H1 (cell line): ENCODE measurements around the gene GRP. TPM values are rescaled to one million over a fixed set of nuclear protein-coding genes. Genes with fewer than 3 reads are reported as not detected.

Experiments
- CTCF ChIA-PET: fragments of 300-600 bp; sonication (Branson Sonifier 250); formaldehyde crosslinking; loops from one replicate; lab custom pipeline; 2021; ENCODE audit not compliant: partially characterized antibody; lab: Charles Lee
- POLR2A ChIA-PET: fragments of 300-600 bp; sonication (Branson Sonifier 250); formaldehyde crosslinking; loops from one replicate; lab custom pipeline; 2021; ENCODE audit warnings: inconsistent platforms; ENCODE audit not compliant: partially characterized antibody; lab: Charles Lee
- DNase-seq, 2 experiments: peaks; one replicate each; pipeline versions ENCODE4 v3.0.0 to v3.0.0-alpha.2; 2010 to 2022; ENCODE audit warnings: low spot score in 2 of 2, low read depth in 1 of 2, mixed read lengths in 1 of 2
- FAIRE-seq: peaks from 2 replicates; lab custom pipeline; 2011; peaks lifted over from hg19 to GRCh38; lab: Jason Lieb, UNC
- H2AFZ ChIP-seq: 2 replicates; pipeline ENCODE4 v1.8.1; 2012; ENCODE audit warnings: low read length, inconsistent platforms
- H2AK5ac ChIP-seq: 2 replicates; pipeline ENCODE4 v1.6.1; 2013; ENCODE audit warnings: low read depth, low read length
- H2BK120ac ChIP-seq: replicated peaks from 2 replicates; pipeline ENCODE3; 2013; ENCODE audit warnings: low read depth, low read length, inconsistent platforms
- H2BK12ac ChIP-seq: 2 replicates; pipeline ENCODE4 v1.6.1; 2013; ENCODE audit warnings: low read depth, low read length
- H2BK15ac ChIP-seq: 2 replicates; pipeline ENCODE4 v1.6.1; 2013; ENCODE audit warnings: low read length
- H2BK20ac ChIP-seq: 2 replicates; pipeline ENCODE4 v1.6.1; 2013; ENCODE audit warnings: low read length
- H2BK5ac ChIP-seq: 2 replicates; pipeline ENCODE4 v1.6.1; 2013; ENCODE audit warnings: low read depth, low read length
- H3K14ac ChIP-seq: 2 replicates; pipeline ENCODE4 v1.6.1; 2013; ENCODE audit warnings: inconsistent platforms; ENCODE audit not compliant: insufficient read length
- H3K18ac ChIP-seq: 2 replicates; pipeline ENCODE4 v1.6.1; 2013; ENCODE audit warnings: low read length; ENCODE audit errors: extremely low read depth
- H3K23ac ChIP-seq: 2 replicates; pipeline ENCODE4 v1.6.1; 2013; ENCODE audit warnings: inconsistent platforms; ENCODE audit not compliant: insufficient read length
- H3K23me2 ChIP-seq: 2 replicates; pipeline ENCODE4 v1.6.1; 2013; ENCODE audit warnings: low read depth, low read length
- H3K27ac ChIP-seq: 2 replicates; pipeline ENCODE4 v1.6.1; 2011; ENCODE audit warnings: low read depth, low read length, inconsistent platforms
- H3K27me3 ChIP-seq, 4 experiments: replicated peaks in 1 of 4; 1 replicate in 1 of 4; 2 replicates in 3 of 4; pipeline versions ENCODE4 v1.6.1 to v1.8.1; 2011 to 2013; ENCODE audit warnings: low read length in 3 of 4, mild to moderate bottlenecking in 3 of 4, inconsistent platforms in 2 of 4, mixed read lengths in 2 of 4, moderate library complexity in 1 of 4; ENCODE audit not compliant: control insufficient read depth in 3 of 4, insufficient read depth in 3 of 4; ENCODE audit errors: extremely low read depth in 1 of 4
- H3K36me3 ChIP-seq, 4 experiments: 2 replicates each; pipeline versions ENCODE4 v1.6.1 to v1.8.1; 2011 to 2013; ENCODE audit warnings: mild to moderate bottlenecking in 4 of 4, low read length in 3 of 4, moderate library complexity in 2 of 4, control low read depth in 1 of 4, inconsistent platforms in 1 of 4; ENCODE audit not compliant: insufficient read depth in 4 of 4, control insufficient read depth in 2 of 4
- H3K4ac ChIP-seq: replicated peaks from 2 replicates; pipeline ENCODE3; 2013; ENCODE audit warnings: low read length, low read depth, mixed read lengths, inconsistent platforms; ENCODE audit not compliant: insufficient read length
- H3K4me1 ChIP-seq, 4 experiments: replicated peaks in 1 of 4; 1 replicate in 1 of 4; 2 replicates in 3 of 4; pipeline versions ENCODE4 v1.6.1 to v1.8.1; 2011 to 2013; ENCODE audit warnings: low read length in 3 of 4, inconsistent platforms in 2 of 4, mixed read lengths in 1 of 4; ENCODE audit not compliant: insufficient read depth in 4 of 4, control insufficient read depth in 3 of 4
- H3K4me2 ChIP-seq, 2 experiments: 2 replicates each; pipeline versions ENCODE4 v1.6.1 to v1.8.1; 2011 to 2013; ENCODE audit warnings: low read depth in 2 of 2, low read length in 2 of 2, control low read depth in 1 of 2, inconsistent platforms in 1 of 2, mild to moderate bottlenecking in 1 of 2; ENCODE audit not compliant: insufficient read depth in 1 of 2
- H3K4me3 ChIP-seq, 4 experiments: fragments of 200-600, 300-600 bp in 1 of 4; sonication (generic), shearing (Covaris generic), sonication (Bioruptor Twin) in 1 of 4; 2 replicates each; pipeline versions ENCODE4 v1.5.1 to v1.8.1; 2011 to 2016; ENCODE audit warnings: low read length in 4 of 4, low read depth in 3 of 4, control low read depth in 2 of 4, inconsistent platforms in 2 of 4, mild to moderate bottlenecking in 2 of 4, mixed read lengths in 1 of 4, moderate library complexity in 1 of 4; ENCODE audit not compliant: insufficient read depth in 2 of 4; ENCODE audit errors: extremely low read depth in 1 of 4
- H3K56ac ChIP-seq: replicated peaks from 2 replicates; pipeline ENCODE3; 2013; ENCODE audit warnings: low read depth, mild to moderate bottlenecking, mixed read lengths, low read length, inconsistent platforms; ENCODE audit not compliant: insufficient read length
- H3K79me1 ChIP-seq: 2 replicates; pipeline ENCODE4 v1.6.1; 2013; ENCODE audit warnings: low read depth, low read length, control low read depth
- H3K79me2 ChIP-seq, 2 experiments: 2 replicates each; pipeline versions ENCODE4 v1.6.1 to v1.8.1; 2012 to 2013; ENCODE audit warnings: low read length in 2 of 2, mild to moderate bottlenecking in 2 of 2, inconsistent platforms in 1 of 2; ENCODE audit not compliant: insufficient read depth in 2 of 2, control insufficient read depth in 1 of 2
- H3K9ac ChIP-seq, 4 experiments: replicated peaks in 1 of 4; 1 replicate in 1 of 4; 2 replicates in 3 of 4; pipeline versions ENCODE4 v1.6.1 to v1.8.1; 2011 to 2013; ENCODE audit warnings: low read depth in 3 of 4, low read length in 3 of 4, control low read depth in 2 of 4, mild to moderate bottlenecking in 2 of 4, moderate library complexity in 2 of 4, inconsistent platforms in 1 of 4; ENCODE audit errors: extremely low read depth in 1 of 4
- H3K9me3 ChIP-seq, 2 experiments: 2 replicates each; pipeline versions ENCODE4 v1.6.1 to v1.8.1; 2012 to 2013; ENCODE audit warnings: mild to moderate bottlenecking in 2 of 2, moderate library complexity in 2 of 2, control low read depth in 1 of 2, inconsistent platforms in 1 of 2, low read depth in 1 of 2, low read length in 1 of 2, mixed read lengths in 1 of 2; ENCODE audit not compliant: insufficient read depth in 2 of 2
- H4K20me1 ChIP-seq, 2 experiments: replicated peaks in 1 of 2; 2 replicates each; pipeline versions ENCODE3 to v1.8.1; 2011 to 2013; ENCODE audit warnings: inconsistent platforms in 2 of 2, low read length in 2 of 2, mild to moderate bottlenecking in 1 of 2; ENCODE audit not compliant: insufficient read depth in 2 of 2, control insufficient read depth in 1 of 2
- H4K5ac ChIP-seq: 2 replicates; pipeline ENCODE4 v1.6.1; 2013; ENCODE audit warnings: low read length, low read depth, mixed read lengths, inconsistent platforms; ENCODE audit not compliant: insufficient read length
- H4K8ac ChIP-seq: 2 replicates; pipeline ENCODE4 v1.8.0; 2013; ENCODE audit warnings: mild to moderate bottlenecking, moderate library complexity, low read length, inconsistent platforms; ENCODE audit not compliant: insufficient read depth; ENCODE audit errors: extremely low read depth
- H4K91ac ChIP-seq: replicated peaks from 2 replicates; pipeline ENCODE3; 2013; ENCODE audit warnings: low read length, mixed read lengths, inconsistent platforms; ENCODE audit not compliant: insufficient read length
- CBX5 ChIP-seq: fragments of 300-800, 300-1000 bp; sonication (generic); IDR thresholded peaks from 2 replicates; pipeline ENCODE4 v1.7.1; 2016; ENCODE audit warnings: antibody characterized with exemption, low read length, low read depth
- CHD1 ChIP-seq: IDR thresholded peaks from 2 replicates; pipeline ENCODE4 v1.6.1; 2012; ENCODE audit warnings: low read depth, low read length, improper control_type of control experiment
- CHD2 ChIP-seq: IDR thresholded peaks from 2 replicates; pipeline ENCODE4 v1.6.1; 2012; ENCODE audit warnings: low read length, improper control_type of control experiment
- HDAC2 ChIP-seq, 2 experiments: fragments of 300-600 bp in 1 of 2; sonication (generic) in 1 of 2; IDR thresholded peaks; 2 replicates each; pipeline ENCODE4 v1.6.1; 2011 to 2012; ENCODE audit warnings: low read depth in 2 of 2, low read length in 2 of 2, mild to moderate bottlenecking in 2 of 2, moderate library complexity in 2 of 2, borderline replicate concordance in 1 of 2, inconsistent platforms in 1 of 2
- KDM4A ChIP-seq: IDR thresholded peaks from one replicate; pipeline ENCODE4 v1.7.1; 2012; ENCODE audit warnings: low read depth, mild to moderate bottlenecking, moderate library complexity, low read length, inconsistent platforms; ENCODE audit not compliant: severe bottlenecking
- KDM5A ChIP-seq: fragments of 200-600 bp; IDR thresholded peaks from 2 replicates; pipeline ENCODE4 v1.7.1; 2012; ENCODE audit warnings: mild to moderate bottlenecking, low read length, inconsistent platforms, mixed read lengths
- PHF8 ChIP-seq: fragments of 200-600 bp; sonication (generic); conservative IDR thresholded peaks from 2 replicates; pipeline ENCODE4 v1.7.1; 2012; ENCODE audit warnings: low read depth, mild to moderate bottlenecking, inconsistent platforms, low read length, moderate library complexity
- POLR2A ChIP-seq, 2 experiments: IDR thresholded peaks; 1 replicate in 1 of 2; 2 replicates in 1 of 2; pipeline ENCODE4 v1.6.1; 2011; ENCODE audit warnings: low read depth in 2 of 2, low read length in 2 of 2, mild to moderate bottlenecking in 2 of 2; ENCODE audit errors: control extremely low read depth in 1 of 2
- RXRA ChIP-seq: IDR thresholded peaks from 2 replicates; pipeline ENCODE4 v1.6.1; 2011; ENCODE audit warnings: low read depth, mild to moderate bottlenecking, low read length, moderate library complexity; ENCODE audit not compliant: insufficient read depth
- TAF7 ChIP-seq: optimal IDR thresholded peaks from 2 replicates; pipeline ENCODE3; 2011; ENCODE audit warnings: low read depth, mild to moderate bottlenecking, inconsistent platforms, low read length, moderate library complexity, borderline replicate concordance
- TCF12 ChIP-seq: IDR thresholded peaks from 2 replicates; pipeline ENCODE4 v1.6.1; 2011; ENCODE audit warnings: low read depth, mild to moderate bottlenecking, low read length
- WGBS, 2 experiments: shearing (Covaris generic) in 1 of 2; methylation state at CpG; one replicate each; pipeline versions ENCODE4 v1.1.6 to v1.1.7; 2013 to 2015; ENCODE audit warnings: low lambda C conversion rate in 2 of 2, mixed read lengths in 2 of 2, inconsistent platforms in 1 of 2, low coverage in 1 of 2, missing lambda C conversion rate in 1 of 2; ENCODE audit not compliant: insufficient replicate concordance in 2 of 2, insufficient coverage in 1 of 2, insufficient read length in 1 of 2; ENCODE audit errors: extremely low coverage in 1 of 2, missing lambda C conversion rate in 1 of 2; 5-methylcytosine and 5-hydroxymethylcytosine counted together
- polyA plus RNA-seq, 7 experiments: library from polyadenylated mRNA; depleted of rRNA in 3 of 7; stranded (reverse) in 5 of 7; unstranded in 2 of 7; fragments of >200 nt in 5 of 7; fragments of 200-250 nt in 2 of 7; gene quantifications; 1 replicate in 5 of 7; 2 replicates in 1 of 7; 4 replicates in 1 of 7; pipeline versions ENCODE4 v1.2.1 to v1.2.3, GENCODE V29; 2011 to 2013; ENCODE audit warnings: missing spikeins in 2 of 7, mixed read lengths in 2 of 7
- total RNA-seq: library from RNA; stranded (reverse); fragmentation: NEBNext Ultra II Directional; extraction: Animal tissue kit (Norgen Biotek cat#: 25700); gene quantifications from 2 replicates; pipeline ENCODE4 v1.2.1, GENCODE V29; 2021
- TF ChIP-seq, protein P1 (sequence below), 3 experiments: IDR thresholded peaks; 1 replicate in 2 of 3; 2 replicates in 1 of 3; pipeline versions ENCODE4 v1.5.1 to v1.6.1; 2011; ENCODE audit warnings: low read length in 3 of 3, mild to moderate bottlenecking in 3 of 3, inconsistent platforms in 2 of 3, low read depth in 1 of 3, moderate library complexity in 1 of 3; ENCODE audit not compliant: insufficient read depth in 1 of 3; ENCODE audit errors: control extremely low read depth in 1 of 3

GRP gene
- total and polyA plus RNA-seq, 2 of the 8 experiments (the other 6 are each of a cell fraction or from before 2014, with no cell fraction given): not detected

DNA sequence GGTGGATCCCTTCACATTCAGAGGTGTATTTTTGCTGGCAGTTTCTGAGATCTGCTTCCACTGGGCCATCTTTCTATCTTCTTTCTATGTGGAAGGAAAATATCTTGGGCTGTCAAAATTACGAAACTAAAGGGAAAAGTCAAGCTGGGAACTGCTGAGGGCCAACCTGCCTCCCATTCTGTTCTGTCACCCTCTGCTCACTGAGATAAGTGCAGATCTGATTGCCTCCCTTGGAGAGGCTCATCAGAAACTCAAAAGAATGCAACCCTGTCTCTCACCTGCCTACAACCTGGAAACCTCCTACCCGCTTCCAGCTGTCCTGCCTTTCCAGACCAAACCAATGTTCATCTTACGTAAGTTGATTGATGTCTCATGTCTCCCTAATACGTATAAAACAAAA is 26.8 kb downstream of the GRP start:
- Histone ChIP-seq H3K23ac (no peak overlapping the region), H4K20me1 (no peaks in the 10 kb centered on the region), H3K4ac (no peak overlapping the region), H3K27me3 (no peaks in the 10 kb centered on the region), H3K14ac (no peak overlapping the region), H3K9ac (no peak overlapping the region), H3K79me2 (no peaks in the 10 kb centered on the region), H3K4me2 (no peak overlapping the region), H3K9me3 (no peaks in the 10 kb centered on the region), H3K4me1 (no peaks in the 10 kb centered on the region), H3K27ac (no peak overlapping the region), H2BK5ac (no peak overlapping the region), H3K56ac (no peak overlapping the region), H3K18ac (no peak overlapping the region), H2AK5ac (no peak overlapping the region), H4K8ac (no peak overlapping the region), H2BK20ac (no peak overlapping the region), H2BK15ac (no peak overlapping the region), H2AFZ (no peak overlapping the region), H4K91ac (no peak overlapping the region), H3K79me1 (no peaks in the 10 kb centered on the region), H4K5ac (no peak overlapping the region), H3K23me2 (no peaks in the 10 kb centered on the region), H3K36me3 (no peaks in the 10 kb centered on the region), H2BK120ac (no peak overlapping the region), H2BK12ac (no peak overlapping the region), H3K4me3 (no peak overlapping the region)
- peak; percentile 73 for FAIRE-seq
- WGBS, 2 experiments: 70% methylated on average over 4 of the region's 4 CpGs; no CpG with 5 or more reads in 1 of the 2 experiments
- ChIA-PET POLR2A (no interaction called here), CTCF (interaction anchor here (0.6 to 5.2 kb wide), 3 partner anchors 23 to 154 kb away, joined by 3 to 129 read pairs (median 64); partner anchors contain the start of gene RAX)
- no peak for DNase-seq
- TF ChIP-seq CHD1 (no peak), PHF8 (no peak), RXRA (no peak), TCF12 (no peak), HDAC2 (IDR thresholded peaks at IDR 0.05; ENCODE audit: borderline replicate concordance in 1 of 2, low read depth in 2 of 2, low read length in 2 of 2) (no peak), CHD2 (no peak), POLR2A (IDR thresholded peaks at IDR 0.05; ENCODE audit: control extremely low read depth in 1 of 2, low read depth in 2 of 2, low read length in 2 of 2) (no peak), TAF7 (no peak), KDM5A (no peak), KDM4A (no peak), CBX5 (no peak)
- TF ChIP-seq, protein P1, sequence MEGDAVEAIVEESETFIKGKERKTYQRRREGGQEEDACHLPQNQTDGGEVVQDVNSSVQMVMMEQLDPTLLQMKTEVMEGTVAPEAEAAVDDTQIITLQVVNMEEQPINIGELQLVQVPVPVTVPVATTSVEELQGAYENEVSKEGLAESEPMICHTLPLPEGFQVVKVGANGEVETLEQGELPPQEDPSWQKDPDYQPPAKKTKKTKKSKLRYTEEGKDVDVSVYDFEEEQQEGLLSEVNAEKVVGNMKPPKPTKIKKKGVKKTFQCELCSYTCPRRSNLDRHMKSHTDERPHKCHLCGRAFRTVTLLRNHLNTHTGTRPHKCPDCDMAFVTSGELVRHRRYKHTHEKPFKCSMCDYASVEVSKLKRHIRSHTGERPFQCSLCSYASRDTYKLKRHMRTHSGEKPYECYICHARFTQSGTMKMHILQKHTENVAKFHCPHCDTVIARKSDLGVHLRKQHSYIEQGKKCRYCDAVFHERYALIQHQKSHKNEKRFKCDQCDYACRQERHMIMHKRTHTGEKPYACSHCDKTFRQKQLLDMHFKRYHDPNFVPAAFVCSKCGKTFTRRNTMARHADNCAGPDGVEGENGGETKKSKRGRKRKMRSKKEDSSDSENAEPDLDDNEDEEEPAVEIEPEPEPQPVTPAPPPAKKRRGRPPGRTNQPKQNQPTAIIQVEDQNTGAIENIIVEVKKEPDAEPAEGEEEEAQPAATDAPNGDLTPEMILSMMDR (IDR thresholded peaks at IDR 0.05; ENCODE audit: control extremely low read depth in 1 of 3, insufficient read depth in 1 of 3, low read depth in 1 of 3, low read length in 3 of 3): no peak
